Measurements from ENCODE around the gene LEP. TPM values are rescaled to one million over a fixed set of nuclear protein-coding genes. Genes with fewer than 3 reads are reported as not detected.

LEP gene
- polyA plus RNA-seq, 1 of the 3 experiments (the other 2 are of a cell fraction): not detected

DNA sequence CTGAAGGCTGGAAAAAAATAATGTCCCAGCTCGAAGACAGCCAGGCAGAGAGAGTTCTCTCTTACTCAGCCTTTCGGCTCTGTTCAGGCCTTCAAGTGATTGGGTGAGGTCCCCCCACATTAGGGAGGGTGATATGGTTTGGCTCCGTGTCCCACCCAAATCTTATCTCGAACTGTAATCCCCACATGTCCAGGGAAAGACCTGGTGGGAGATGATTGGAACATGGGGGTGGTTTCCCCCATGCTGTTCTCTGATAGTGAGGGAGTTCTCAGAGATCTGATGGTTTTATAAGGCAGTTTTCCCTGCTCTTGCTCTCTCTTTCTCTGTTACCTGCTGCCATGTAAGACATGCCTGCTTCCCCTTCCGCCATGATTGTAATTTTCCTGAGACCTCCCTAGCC is 36.6 kb upstream of the LEP start:
- ChIA-PET POLR2A (no interaction called here), CTCF (interaction anchor here (0.9 to 17.6 kb wide), 4 partner anchors 30 to 618 kb away, joined by 3 to 444 read pairs (median 126); partner anchors contain the start of genes ARF5 and GCC1)
- no peak for DNase-seq
- Histone ChIP-seq H2AFZ (ENCODE audit: low read depth) (no peak overlapping the region), H3K27me3 (ENCODE audit: insufficient read depth) (peaks cover 25% of the 10 kb centered on the region), H4K20me1 (ENCODE audit: insufficient read depth) (no peaks in the 10 kb centered on the region), H3K4me3 (ENCODE audit: low read depth in 2 of 2, low read length in 1 of 2) (no peak overlapping the region), H3K27ac (ENCODE audit: low read depth in 2 of 2, low read length in 1 of 2) (no peak overlapping the region), H3K9me2 (no peaks in the 10 kb centered on the region), H3K79me2 (ENCODE audit: insufficient read depth) (no peaks in the 10 kb centered on the region), H3K36me3 (replicated peaks in 1 of 2; ENCODE audit: control insufficient read depth in 1 of 2, insufficient read depth in 2 of 2, low read length in 1 of 2) (no peaks in the 10 kb centered on the region), H3F3A (replicated peaks; ENCODE audit: insufficient read depth) (no peaks in the 10 kb centered on the region), H3K9ac (no peak overlapping the region), H3K4me2 (no peak overlapping the region), H3K4me1 (ENCODE audit: control insufficient read depth in 1 of 2, insufficient read depth in 2 of 2, low read depth in 1 of 2, low read length in 1 of 2) (peaks cover 0 to 8% of the 10 kb centered on the region in 2 experiments; a peak in 1 of 4 replicates), H3K9me3 (no peaks in the 10 kb centered on the region)
- WGBS (ENCODE audit: low lambda C conversion rate): 46% methylated on average over 5 of the region's 5 CpGs
- TF ChIP-seq TEAD4 (IDR thresholded peaks at IDR 0.05; ENCODE audit: borderline replicate concordance, insufficient read depth) (no peak), NRF1 (IDR thresholded peaks at IDR 0.05; ENCODE audit: low read depth, low read length) (no peak), YY1 (IDR thresholded peaks at IDR 0.05; ENCODE audit: low read depth) (no peak), SMC3 (IDR thresholded peaks at IDR 0.05; ENCODE audit: low read depth, low read length) (no peak), RFX5 (IDR thresholded peaks at IDR 0.05; ENCODE audit: low read length) (no peak)

DNA sequence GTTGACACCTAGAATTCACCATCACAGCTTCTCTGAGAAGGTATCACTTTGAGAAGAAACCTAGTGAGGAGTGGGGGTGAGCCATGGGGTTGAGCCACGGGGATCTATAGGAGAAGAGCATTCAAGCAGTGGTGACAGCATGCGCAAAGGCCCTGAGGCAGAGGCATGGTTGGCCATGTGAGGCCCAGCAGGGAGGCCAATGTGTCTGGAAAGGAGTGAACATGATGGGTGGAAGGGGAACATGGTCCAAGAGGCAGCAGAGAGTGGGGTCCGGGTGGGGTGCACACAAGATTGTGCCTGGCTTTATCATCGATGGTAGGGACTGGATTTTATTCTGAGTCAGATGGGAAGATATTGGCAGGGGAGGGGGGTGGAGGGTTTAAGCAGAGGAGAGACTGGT is 36.0 kb upstream of the LEP start:
- H3K4me2 ChIP-seq: no peak overlapping the region
- TF ChIP-seq, protein P1, sequence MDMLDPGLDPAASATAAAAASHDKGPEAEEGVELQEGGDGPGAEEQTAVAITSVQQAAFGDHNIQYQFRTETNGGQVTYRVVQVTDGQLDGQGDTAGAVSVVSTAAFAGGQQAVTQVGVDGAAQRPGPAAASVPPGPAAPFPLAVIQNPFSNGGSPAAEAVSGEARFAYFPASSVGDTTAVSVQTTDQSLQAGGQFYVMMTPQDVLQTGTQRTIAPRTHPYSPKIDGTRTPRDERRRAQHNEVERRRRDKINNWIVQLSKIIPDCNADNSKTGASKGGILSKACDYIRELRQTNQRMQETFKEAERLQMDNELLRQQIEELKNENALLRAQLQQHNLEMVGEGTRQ (IDR thresholded peaks at IDR 0.05; ENCODE audit: borderline replicate concordance, low read depth, low read length): no peak
- TF ChIP-seq NRF1 (IDR thresholded peaks at IDR 0.05; ENCODE audit: low read depth, low read length) (no peak), ELF1 (IDR thresholded peaks at IDR 0.05) (no peak), RFX5 (IDR thresholded peaks at IDR 0.05; ENCODE audit: low read length) (no peak), MEF2A (IDR thresholded peaks at IDR 0.05; ENCODE audit: borderline replicate concordance, low read depth) (no peak), TAF1 (IDR thresholded peaks at IDR 0.05; ENCODE audit: borderline replicate concordance, low read depth, low read length) (no peak)
- TF ChIP-seq, protein P2, sequence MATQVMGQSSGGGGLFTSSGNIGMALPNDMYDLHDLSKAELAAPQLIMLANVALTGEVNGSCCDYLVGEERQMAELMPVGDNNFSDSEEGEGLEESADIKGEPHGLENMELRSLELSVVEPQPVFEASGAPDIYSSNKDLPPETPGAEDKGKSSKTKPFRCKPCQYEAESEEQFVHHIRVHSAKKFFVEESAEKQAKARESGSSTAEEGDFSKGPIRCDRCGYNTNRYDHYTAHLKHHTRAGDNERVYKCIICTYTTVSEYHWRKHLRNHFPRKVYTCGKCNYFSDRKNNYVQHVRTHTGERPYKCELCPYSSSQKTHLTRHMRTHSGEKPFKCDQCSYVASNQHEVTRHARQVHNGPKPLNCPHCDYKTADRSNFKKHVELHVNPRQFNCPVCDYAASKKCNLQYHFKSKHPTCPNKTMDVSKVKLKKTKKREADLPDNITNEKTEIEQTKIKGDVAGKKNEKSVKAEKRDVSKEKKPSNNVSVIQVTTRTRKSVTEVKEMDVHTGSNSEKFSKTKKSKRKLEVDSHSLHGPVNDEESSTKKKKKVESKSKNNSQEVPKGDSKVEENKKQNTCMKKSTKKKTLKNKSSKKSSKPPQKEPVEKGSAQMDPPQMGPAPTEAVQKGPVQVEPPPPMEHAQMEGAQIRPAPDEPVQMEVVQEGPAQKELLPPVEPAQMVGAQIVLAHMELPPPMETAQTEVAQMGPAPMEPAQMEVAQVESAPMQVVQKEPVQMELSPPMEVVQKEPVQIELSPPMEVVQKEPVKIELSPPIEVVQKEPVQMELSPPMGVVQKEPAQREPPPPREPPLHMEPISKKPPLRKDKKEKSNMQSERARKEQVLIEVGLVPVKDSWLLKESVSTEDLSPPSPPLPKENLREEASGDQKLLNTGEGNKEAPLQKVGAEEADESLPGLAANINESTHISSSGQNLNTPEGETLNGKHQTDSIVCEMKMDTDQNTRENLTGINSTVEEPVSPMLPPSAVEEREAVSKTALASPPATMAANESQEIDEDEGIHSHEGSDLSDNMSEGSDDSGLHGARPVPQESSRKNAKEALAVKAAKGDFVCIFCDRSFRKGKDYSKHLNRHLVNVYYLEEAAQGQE (IDR thresholded peaks at IDR 0.05; ENCODE audit: low read depth, low read length): no peak
- TF ChIP-seq, protein P3, sequence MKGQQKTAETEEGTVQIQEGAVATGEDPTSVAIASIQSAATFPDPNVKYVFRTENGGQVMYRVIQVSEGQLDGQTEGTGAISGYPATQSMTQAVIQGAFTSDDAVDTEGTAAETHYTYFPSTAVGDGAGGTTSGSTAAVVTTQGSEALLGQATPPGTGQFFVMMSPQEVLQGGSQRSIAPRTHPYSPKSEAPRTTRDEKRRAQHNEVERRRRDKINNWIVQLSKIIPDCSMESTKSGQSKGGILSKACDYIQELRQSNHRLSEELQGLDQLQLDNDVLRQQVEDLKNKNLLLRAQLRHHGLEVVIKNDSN (IDR thresholded peaks at IDR 0.05; ENCODE audit: borderline replicate concordance, low read depth): no peak
- TF ChIP-seq, protein P4, sequence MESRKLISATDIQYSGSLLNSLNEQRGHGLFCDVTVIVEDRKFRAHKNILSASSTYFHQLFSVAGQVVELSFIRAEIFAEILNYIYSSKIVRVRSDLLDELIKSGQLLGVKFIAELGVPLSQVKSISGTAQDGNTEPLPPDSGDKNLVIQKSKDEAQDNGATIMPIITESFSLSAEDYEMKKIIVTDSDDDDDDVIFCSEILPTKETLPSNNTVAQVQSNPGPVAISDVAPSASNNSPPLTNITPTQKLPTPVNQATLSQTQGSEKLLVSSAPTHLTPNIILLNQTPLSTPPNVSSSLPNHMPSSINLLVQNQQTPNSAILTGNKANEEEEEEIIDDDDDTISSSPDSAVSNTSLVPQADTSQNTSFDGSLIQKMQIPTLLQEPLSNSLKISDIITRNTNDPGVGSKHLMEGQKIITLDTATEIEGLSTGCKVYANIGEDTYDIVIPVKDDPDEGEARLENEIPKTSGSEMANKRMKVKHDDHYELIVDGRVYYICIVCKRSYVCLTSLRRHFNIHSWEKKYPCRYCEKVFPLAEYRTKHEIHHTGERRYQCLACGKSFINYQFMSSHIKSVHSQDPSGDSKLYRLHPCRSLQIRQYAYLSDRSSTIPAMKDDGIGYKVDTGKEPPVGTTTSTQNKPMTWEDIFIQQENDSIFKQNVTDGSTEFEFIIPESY (IDR thresholded peaks at IDR 0.05; ENCODE audit: borderline replicate concordance, low read depth): no peak
- H3K4me3 ChIP-seq (ENCODE audit: low read depth in 2 of 2, low read length in 1 of 2): no peak overlapping the region
- 71% methylated on average over 4 of the region's 4 CpGs for WGBS (ENCODE audit: low lambda C conversion rate)
- H3K36me3 ChIP-seq (replicated peaks in 1 of 2; ENCODE audit: control insufficient read depth in 1 of 2, insufficient read depth in 2 of 2, low read length in 1 of 2): no peaks in the 10 kb centered on the region
- H4K20me1 ChIP-seq (ENCODE audit: insufficient read depth): no peaks in the 10 kb centered on the region
- H3K27ac ChIP-seq (ENCODE audit: low read depth in 2 of 2, low read length in 1 of 2): no peak overlapping the region
- DNase-seq: no peak
- CTCF ChIA-PET: interaction anchor here (0.9 to 17.6 kb wide), 7 partner anchors 30 to 619 kb away, joined by 3 to 444 read pairs (median 162); partner anchors contain the start of genes ARF5 and GCC1
- peaks cover 0 to 11% of the 10 kb centered on the region in 2 experiments; a peak in 1 of 4 replicates for H3K4me1 ChIP-seq (ENCODE audit: control insufficient read depth in 1 of 2, insufficient read depth in 2 of 2, low read depth in 1 of 2, low read length in 1 of 2)
- no peak overlapping the region for H3K9ac ChIP-seq
- no peaks in the 10 kb centered on the region for H3K9me2 ChIP-seq
- H2AFZ ChIP-seq (ENCODE audit: low read depth): no peak overlapping the region
- POLR2A ChIA-PET: no interaction called here
- H3F3A ChIP-seq (replicated peaks; ENCODE audit: insufficient read depth): no peaks in the 10 kb centered on the region
- peaks cover 25% of the 10 kb centered on the region for H3K27me3 ChIP-seq (ENCODE audit: insufficient read depth)
- no peaks in the 10 kb centered on the region for H3K79me2 ChIP-seq (ENCODE audit: insufficient read depth)
- no peaks in the 10 kb centered on the region for H3K9me3 ChIP-seq

Data from SK-N-SH (cell line).